ENCODE results near the gene CNTN4.

- TF ChIP-seq CTCF (IDR thresholded peaks at IDR 0.05; ENCODE audit: low read depth, low read length) (no peak), EZH2phosphoT487 (IDR thresholded peaks at IDR 0.05; ENCODE audit: low read depth) (no peak)
Observed at GRCh38 chr3:2826453-2826852, 727.8 kb downstream of the CNTN4 start.

All from OCI-LY3 (cell line).